Measurements from ENCODE around the gene RAI1.

The RAI1 gene

GRCh38 chr17:17845046-17845775 is 164.0 kb downstream of the RAI1 start:
- no peak for DNase-seq (ENCODE audit: low read depth)

GRCh38 chr17:17846003-17846402 is 164.7 kb downstream of the RAI1 start:
- DNase-seq (ENCODE audit: low read depth), result no peak

GRCh38 chr17:17846645-17847044 is 165.4 kb downstream of the RAI1 start:
- no peak for DNase-seq (ENCODE audit: low read depth)

DNA sequence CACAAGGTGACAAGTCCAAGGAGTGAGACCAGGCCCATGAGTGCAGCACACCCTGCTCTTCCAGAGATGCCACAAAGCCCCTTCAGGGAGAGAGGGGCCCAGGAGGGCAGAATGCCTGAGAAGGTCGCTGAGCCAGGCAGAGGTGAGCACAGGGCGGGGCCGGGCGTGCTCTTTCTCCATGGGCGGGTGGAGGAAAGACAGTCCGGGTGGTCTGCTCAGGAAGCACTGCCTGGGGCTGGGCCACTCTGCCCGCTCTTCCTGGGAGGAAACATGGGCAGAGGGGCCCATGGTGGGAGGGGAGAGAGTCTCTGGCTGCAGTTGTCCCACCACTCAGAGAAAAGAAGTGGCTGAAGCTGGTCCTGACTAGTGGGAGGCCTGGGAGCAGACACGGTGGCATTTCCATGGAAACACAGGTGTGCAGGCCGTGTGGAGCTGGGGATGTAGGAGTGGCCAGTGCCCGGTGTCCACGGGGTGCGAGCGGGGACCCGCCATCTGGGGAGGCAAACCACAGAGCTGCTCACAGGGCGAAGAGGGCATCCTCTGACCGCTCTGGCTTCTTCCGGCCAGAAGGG is 165.9 kb downstream of the RAI1 start:
- DNase-seq (ENCODE audit: low read depth), result no peak

- no peak for DNase-seq (ENCODE audit: low read depth)
Observed at GRCh38 chr17:17847726-17848125, 166.5 kb downstream of the RAI1 start.

GRCh38 chr17:17848311-17849082 is 167.2 kb downstream of the RAI1 start:
- no peak for DNase-seq (ENCODE audit: low read depth)

GRCh38 chr17:17849147-17849820 is 168.0 kb downstream of the RAI1 start:
- no peak for DNase-seq (ENCODE audit: low read depth)

DNA sequence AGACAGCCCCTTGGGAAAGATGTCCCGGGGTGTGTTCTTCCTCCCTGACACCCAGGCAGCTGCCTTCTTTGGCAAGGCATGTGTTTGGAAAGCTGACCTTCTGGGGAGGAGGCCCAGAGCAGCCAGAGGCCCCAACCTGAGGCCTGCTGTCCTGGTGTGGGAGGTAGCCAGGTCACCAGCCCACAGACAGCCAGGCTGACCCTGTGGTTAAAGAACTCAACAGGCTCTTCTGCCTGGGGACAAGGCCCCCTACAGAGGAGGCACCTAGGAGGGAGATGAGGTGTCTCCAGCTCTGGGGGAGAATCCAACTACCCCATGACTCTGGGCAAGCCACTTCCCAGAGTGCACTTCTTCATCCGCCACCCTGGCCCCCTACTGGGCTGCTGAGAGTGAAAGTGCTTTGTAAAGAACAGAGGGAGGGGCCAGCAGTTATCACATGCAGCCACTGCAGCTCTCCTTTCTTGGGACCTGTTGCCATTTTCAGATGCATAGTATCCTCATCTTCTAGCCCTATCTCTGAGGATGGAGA is 168.7 kb downstream of the RAI1 start:
- peak; percentile 58 for DNase-seq (ENCODE audit: low read depth)

DNA sequence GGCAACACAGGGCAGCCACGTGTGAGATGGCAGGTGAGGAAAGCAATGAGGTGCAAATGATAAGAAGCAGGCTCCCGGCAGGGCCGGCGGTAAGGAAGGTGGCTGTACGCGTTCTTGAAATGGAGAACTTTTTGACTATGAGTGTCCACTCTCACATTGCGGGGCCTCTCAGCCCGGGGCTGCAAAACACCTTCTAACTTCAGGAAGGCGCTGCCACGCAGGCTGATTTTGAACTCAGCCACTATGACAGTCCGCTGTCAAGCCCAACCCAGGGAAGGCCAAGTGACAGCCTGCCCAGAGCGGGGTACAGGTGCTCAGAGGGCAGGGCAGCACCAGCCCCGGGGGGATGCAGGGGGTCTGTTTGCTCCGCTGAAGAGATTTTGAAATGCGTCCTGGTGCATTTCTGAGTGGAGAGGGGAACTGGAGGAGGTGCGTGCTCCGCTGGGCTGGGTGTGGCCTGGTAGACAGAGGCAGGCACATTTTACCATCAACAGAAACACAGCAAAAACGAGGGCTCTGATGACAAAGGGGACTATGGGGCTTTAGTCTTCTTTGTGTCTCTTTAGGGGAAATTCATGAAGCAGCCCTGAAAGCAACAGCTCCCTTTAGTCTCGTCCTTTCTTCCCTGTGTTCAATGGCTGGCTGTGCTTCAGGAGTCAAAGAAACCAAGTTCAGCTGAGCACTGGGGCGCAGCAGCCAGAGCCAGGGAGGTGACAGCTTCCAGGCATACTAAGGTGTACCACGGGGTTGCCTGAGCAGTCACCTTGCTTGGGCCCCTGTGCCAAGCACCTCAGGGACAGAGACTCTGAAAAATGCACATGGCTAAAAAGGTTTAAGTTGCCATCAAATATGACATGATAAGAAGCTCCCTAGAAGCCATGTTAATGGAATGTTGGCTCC is 170.1 kb downstream of the RAI1 start:
- no peak for DNase-seq (ENCODE audit: low read depth)

DNA sequence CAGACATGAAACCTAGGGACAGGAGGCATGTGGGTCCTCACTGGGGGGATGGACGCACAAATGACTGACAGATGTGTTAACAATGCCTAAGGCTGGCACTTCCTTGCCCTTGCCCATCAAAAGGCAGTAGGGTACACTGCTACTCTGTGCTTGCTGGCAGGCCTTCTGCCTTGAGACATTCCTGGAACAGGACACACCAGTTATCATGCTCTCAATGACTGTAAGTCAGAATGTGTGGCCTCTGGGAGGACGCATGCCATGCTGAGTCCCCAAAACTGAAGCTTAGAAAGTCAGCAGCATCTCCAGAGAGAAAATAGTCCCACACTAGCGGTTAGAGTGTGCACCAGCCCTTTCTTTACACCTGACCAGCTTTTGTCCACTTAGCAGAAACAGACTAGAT is 171.7 kb downstream of the RAI1 start:
- no peak for DNase-seq (ENCODE audit: low read depth)

DNA sequence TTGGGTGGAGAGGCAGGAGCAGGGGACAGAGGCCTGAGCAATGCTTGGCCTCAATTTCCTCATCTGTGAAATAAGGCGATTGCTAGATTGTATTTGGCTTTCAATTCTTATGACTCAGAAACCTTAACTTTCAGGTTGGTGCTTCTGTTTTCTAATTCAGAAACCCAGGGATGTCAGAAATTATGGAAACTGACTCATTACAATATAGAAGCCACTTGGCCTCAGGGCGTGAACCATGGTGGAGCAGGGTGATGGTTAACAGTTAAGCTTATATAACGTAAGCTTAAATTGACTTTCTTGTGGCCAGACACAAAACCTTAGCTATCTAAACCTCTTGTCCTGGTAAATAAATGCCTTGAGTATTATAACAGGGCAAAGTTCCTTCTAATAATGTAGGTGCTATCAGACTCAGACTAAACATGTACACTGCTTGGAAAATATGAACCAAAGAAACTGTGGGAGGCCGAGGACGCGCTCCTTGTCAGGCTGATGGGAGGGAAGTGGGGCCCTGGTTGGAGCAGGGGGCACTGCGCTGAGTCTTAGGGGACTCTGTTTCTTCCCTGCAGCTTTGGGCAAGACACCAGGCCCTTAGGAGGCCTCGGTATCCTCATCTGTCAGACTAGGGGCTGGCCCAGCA is 172.7 kb downstream of the RAI1 start:
- DNase-seq (ENCODE audit: low read depth), result peak; percentile 78

DNA sequence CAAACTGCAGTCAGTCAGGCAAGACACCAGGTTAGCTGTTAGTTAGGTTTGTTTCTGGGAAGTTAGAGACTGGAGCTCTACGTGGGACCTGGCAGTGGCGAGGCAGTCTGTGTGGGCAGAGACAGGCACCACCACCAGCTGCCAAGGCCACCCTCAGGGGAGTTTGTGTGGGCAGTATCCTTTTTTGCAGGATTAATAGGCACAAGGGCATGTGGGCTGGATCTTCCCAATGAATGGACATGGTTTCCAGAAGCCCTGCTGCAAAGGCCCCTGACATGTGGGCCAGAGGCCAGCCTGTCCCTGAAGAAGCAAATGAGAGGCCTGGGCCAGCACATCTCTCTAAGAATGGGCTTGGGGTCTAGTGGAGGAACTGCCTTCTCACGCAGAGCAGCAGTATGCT is 174.7 kb downstream of the RAI1 start:
- no peak for DNase-seq (ENCODE audit: low read depth)

GRCh38 chr17:17856386-17856785 is 175.1 kb downstream of the RAI1 start:
- no peak for DNase-seq (ENCODE audit: low read depth)

DNA sequence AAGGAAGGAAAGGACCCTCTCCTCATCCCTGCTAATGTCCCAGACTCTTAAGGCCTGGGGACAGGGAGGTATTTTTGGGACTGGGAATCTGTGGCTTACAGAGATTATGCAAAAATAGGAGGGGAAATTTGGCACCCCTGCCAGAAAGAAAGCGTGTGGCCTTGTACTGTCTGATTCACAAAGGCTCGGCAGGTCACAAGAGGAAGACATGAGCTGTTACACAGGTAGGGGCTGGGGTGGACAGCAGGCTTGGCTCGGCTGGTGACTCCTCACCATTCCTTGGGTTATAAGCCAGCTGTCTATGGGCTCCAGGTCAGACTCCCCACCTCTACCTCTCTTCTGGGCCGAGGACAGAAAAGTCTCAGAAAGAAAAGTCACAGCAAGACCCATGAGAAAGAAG is 176.2 kb downstream of the RAI1 start:
- DNase-seq (ENCODE audit: low read depth), result no peak

DNA sequence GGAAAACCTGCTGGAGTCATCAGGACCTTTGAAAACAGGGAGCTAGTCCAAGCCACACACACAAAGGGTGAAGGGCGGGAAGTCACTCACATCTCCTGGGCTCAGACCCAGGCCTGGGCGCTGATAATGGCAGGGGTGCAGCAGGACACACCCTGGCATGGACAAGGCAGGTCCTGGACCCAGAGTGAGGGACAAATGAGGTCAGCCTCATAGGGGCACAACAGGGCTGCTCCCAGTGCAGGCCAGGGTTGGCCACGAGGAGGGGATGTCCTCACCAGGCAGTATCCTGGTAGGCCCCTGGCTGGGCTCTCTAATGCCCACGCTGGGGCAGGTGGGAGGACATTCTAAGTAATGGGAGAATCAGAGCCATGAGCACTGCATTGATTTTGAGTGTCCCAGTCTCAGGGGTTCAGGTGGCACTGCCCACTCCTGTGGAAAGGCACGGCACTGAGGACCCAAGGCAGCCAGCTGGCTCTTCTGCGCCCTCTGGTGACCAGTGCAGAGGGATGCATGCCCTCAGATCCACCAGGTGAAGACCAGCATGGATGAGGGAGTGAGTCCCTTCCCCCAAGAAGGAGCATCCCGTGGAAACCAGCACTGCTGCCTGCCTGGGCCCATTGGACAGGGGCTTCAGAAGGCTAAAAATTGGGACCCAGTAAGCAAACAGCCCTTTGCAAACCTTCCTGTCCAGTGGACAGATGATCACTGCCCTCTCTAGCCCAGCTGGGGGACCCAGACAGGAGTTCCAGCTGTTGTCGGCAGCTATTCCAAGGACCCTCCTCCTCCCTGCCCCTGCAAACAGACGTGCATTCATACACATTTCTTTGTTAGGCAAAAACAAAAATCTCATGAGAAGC is 178.9 kb downstream of the RAI1 start:
- DNase-seq (ENCODE audit: low read depth), result peak; percentile 62

GRCh38 chr17:17860766-17861107 is 179.5 kb downstream of the RAI1 start:
- no peak for DNase-seq (ENCODE audit: low read depth)
